Mesenchymal stem cell (in vitro differentiated cells and primary cell): ENCODE measurements around the gene BMERB1.

Experiments
- DNase-seq: peaks from one replicate; pipeline ENCODE4 v3.0.0-alpha.2; 2013
- H2AFZ ChIP-seq: one replicate; pipeline ENCODE4 v1.6.1; 2013; ENCODE audit warnings: low read depth, mild to moderate bottlenecking, control low read depth, inconsistent platforms, low read length, moderate library complexity
- H2AK5ac ChIP-seq: 2 replicates; pipeline ENCODE4 v1.6.1; 2013; ENCODE audit warnings: low read length, moderate library complexity, mild to moderate bottlenecking, inconsistent platforms; ENCODE audit not compliant: severe bottlenecking
- H2BK120ac ChIP-seq: one replicate; pipeline ENCODE4 v1.6.1; 2013; ENCODE audit warnings: low read depth, mild to moderate bottlenecking, inconsistent platforms, low read length, moderate library complexity
- H2BK12ac ChIP-seq, 2 experiments: one replicate each; pipeline ENCODE4 v1.6.1; 2013; ENCODE audit warnings: inconsistent platforms in 2 of 2, low read length in 2 of 2, mild to moderate bottlenecking in 2 of 2, moderate library complexity in 2 of 2, control low read depth in 1 of 2
- H2BK15ac ChIP-seq: one replicate; pipeline ENCODE4 v1.6.1; 2013; ENCODE audit warnings: mild to moderate bottlenecking, low read depth, inconsistent platforms; ENCODE audit not compliant: poor library complexity, severe bottlenecking
- H2BK5ac ChIP-seq: 2 replicates; pipeline ENCODE4 v1.6.1; 2013; ENCODE audit warnings: low read depth, mild to moderate bottlenecking, low read length, control low read depth, inconsistent platforms; ENCODE audit not compliant: poor library complexity, severe bottlenecking
- H3K14ac ChIP-seq, 2 experiments: one replicate each; pipeline ENCODE4 v1.6.1; 2013; ENCODE audit warnings: inconsistent platforms in 2 of 2, low read length in 2 of 2, control low read depth in 1 of 2, mild to moderate bottlenecking in 1 of 2, moderate library complexity in 1 of 2
- H3K18ac ChIP-seq, 2 experiments: one replicate each; pipeline ENCODE4 v1.6.1; 2013; ENCODE audit warnings: inconsistent platforms in 2 of 2, low read length in 2 of 2, control low read depth in 1 of 2, low read depth in 1 of 2, mild to moderate bottlenecking in 1 of 2
- H3K23ac ChIP-seq, 2 experiments: one replicate each; pipeline ENCODE4 v1.6.1; 2013; ENCODE audit warnings: inconsistent platforms in 2 of 2, low read length in 2 of 2, mild to moderate bottlenecking in 2 of 2, moderate library complexity in 2 of 2, control low read depth in 1 of 2
- H3K27ac ChIP-seq: 2 replicates; pipeline ENCODE4 v1.5.1; 2013; ENCODE audit warnings: mild to moderate bottlenecking, moderate library complexity, low read length, control low read depth, inconsistent platforms; ENCODE audit not compliant: poor library complexity, severe bottlenecking
- H3K27me3 ChIP-seq, 2 experiments: 2 replicates each; pipeline versions ENCODE4 v1.6.1 to v1.7.0; 2013; ENCODE audit warnings: low read length in 2 of 2, mild to moderate bottlenecking in 2 of 2, moderate library complexity in 2 of 2, control low read depth in 1 of 2, inconsistent platforms in 1 of 2; ENCODE audit not compliant: control insufficient read depth in 1 of 2, insufficient read depth in 1 of 2
- H3K36me3 ChIP-seq, 2 experiments: 2 replicates each; pipeline versions ENCODE4 v1.6.1 to v1.7.0; 2013; ENCODE audit warnings: low read length in 2 of 2, control low read depth in 1 of 2, inconsistent platforms in 1 of 2, low read depth in 1 of 2, mild to moderate bottlenecking in 1 of 2; ENCODE audit not compliant: insufficient read depth in 2 of 2, control insufficient read depth in 1 of 2
- H3K4ac ChIP-seq, 2 experiments: one replicate each; pipeline ENCODE4 v1.6.1; 2013; ENCODE audit warnings: inconsistent platforms in 2 of 2, low read length in 2 of 2, mild to moderate bottlenecking in 2 of 2, moderate library complexity in 2 of 2, control low read depth in 1 of 2, low read depth in 1 of 2
- H3K4me1 ChIP-seq: 2 replicates; pipeline ENCODE4 v1.6.1; 2013; ENCODE audit warnings: low read depth, low read length, control low read depth; ENCODE audit not compliant: control insufficient read depth, insufficient read depth
- H3K4me2 ChIP-seq: 2 replicates; pipeline ENCODE4 v1.6.1; 2013; ENCODE audit warnings: low read length, mild to moderate bottlenecking, inconsistent platforms; ENCODE audit not compliant: poor library complexity, severe bottlenecking
- H3K4me3 ChIP-seq, 2 experiments: 2 replicates each; pipeline versions ENCODE4 v1.5.1 to v1.7.0; 2013; ENCODE audit warnings: low read length in 2 of 2, mild to moderate bottlenecking in 2 of 2, control low read depth in 1 of 2, low read depth in 1 of 2; ENCODE audit not compliant: insufficient read depth in 1 of 2
- H3K79me1 ChIP-seq: replicated peaks from 2 replicates; pipeline ENCODE4 v1.6.1; 2013; ENCODE audit warnings: mild to moderate bottlenecking, control low read depth, low read length, inconsistent platforms; ENCODE audit not compliant: poor library complexity, severe bottlenecking
- H3K9ac ChIP-seq: 2 replicates; pipeline ENCODE4 v1.7.0; 2013; ENCODE audit warnings: mild to moderate bottlenecking, low read length, moderate library complexity
- H3K9me3 ChIP-seq: 2 replicates; pipeline ENCODE4 v1.7.0; 2013; ENCODE audit warnings: mild to moderate bottlenecking, low read length; ENCODE audit not compliant: control insufficient read depth
- H4K8ac ChIP-seq: one replicate; pipeline ENCODE4 v1.6.1; 2013; ENCODE audit warnings: inconsistent platforms, mild to moderate bottlenecking, low read length, moderate library complexity
- H4K91ac ChIP-seq: one replicate; pipeline ENCODE4 v1.6.1; 2013; ENCODE audit warnings: mild to moderate bottlenecking, low read length, inconsistent platforms
- whole genome bisulfite sequencing: methylation state at CpG from one replicate; pipeline ENCODE4 v1.1.7; 2013; ENCODE audit warnings: mixed read lengths; 5-methylcytosine and 5-hydroxymethylcytosine counted together

The BMERB1 gene

DNA sequence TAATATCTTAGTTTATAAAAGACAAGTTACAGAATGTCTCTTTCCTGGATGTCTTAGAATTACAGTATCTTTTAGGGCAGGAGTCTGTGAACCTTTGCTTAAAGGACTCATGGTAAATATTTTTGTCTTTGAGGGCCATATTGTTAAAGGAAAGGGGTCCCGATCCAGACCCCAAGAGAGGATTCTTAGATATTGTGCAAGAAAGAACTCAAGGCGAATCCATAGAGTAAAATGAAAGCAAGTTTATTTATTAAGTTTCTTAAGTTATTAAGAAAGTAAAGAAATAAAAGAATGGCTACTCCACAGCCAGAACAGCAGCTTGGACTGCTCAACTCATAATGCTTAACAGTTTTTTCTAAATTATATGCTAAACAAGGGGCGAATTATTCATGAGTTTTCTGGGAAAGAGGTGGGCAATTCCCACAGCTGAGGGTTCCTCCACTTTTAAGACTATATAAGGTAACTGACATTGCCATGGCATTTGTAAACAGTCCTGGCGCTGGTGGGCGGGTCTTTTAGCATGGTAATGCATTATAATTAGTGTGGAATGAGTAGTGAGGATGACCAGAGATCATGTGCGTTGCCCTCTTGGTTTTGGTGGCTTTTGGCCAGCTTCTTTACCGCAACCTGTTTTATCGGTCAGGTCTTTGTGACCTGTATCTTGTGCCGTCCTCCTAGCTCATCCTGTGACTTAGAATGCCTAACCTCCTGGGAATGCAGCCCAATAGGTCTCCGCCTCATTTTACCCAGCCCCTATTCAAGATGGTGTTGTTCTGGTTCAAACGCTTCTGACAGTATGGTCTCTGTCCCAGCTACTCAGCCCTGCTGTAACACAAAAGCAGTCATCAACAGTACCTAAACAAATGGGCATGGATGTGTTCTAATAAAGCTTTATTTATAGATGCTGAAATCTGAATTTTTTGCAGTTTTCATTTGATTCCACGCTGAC is 53.2 kb downstream of the BMERB1 start:
- H3K9ac ChIP-seq: no peak overlapping the region
- H3K14ac ChIP-seq: no peak overlapping the region
- peak overlapping the region; percentile 78 for H4K91ac ChIP-seq
- H2BK120ac ChIP-seq: no peak overlapping the region
- H3K18ac ChIP-seq: peak overlapping the region; percentile 28 to 77
- H3K9me3 ChIP-seq: no peaks in the 10 kb centered on the region
- no peak overlapping the region for H2BK5ac ChIP-seq
- DNase-seq: peak; percentile 46
- peaks cover 0 to 45% of the 10 kb centered on the region in 2 experiments for H3K36me3 ChIP-seq
- H3K23ac ChIP-seq: no peak overlapping the region
- H3K79me1 ChIP-seq: peaks cover 46% of the 10 kb centered on the region
- H3K4me1 ChIP-seq: peaks cover 7% of the 10 kb centered on the region
- H3K27me3 ChIP-seq: no peaks in the 10 kb centered on the region
- no peak overlapping the region for H3K4me3 ChIP-seq
- no peak overlapping the region for H3K27ac ChIP-seq
- no peak overlapping the region for H2BK15ac ChIP-seq
- H3K4ac ChIP-seq: peak overlapping the region in 1 of 2 experiments; percentile 71
- peak overlapping the region; percentile 24 for H4K8ac ChIP-seq
- 92% methylated on average over 10 of the region's 12 CpGs for WGBS
- H2AK5ac ChIP-seq: peak overlapping the region; percentile 27
- peak overlapping the region in 1 of 2 experiments; percentile 49 for H2BK12ac ChIP-seq
- H2AFZ ChIP-seq: no peak overlapping the region
- no peak overlapping the region for H3K4me2 ChIP-seq

DNA sequence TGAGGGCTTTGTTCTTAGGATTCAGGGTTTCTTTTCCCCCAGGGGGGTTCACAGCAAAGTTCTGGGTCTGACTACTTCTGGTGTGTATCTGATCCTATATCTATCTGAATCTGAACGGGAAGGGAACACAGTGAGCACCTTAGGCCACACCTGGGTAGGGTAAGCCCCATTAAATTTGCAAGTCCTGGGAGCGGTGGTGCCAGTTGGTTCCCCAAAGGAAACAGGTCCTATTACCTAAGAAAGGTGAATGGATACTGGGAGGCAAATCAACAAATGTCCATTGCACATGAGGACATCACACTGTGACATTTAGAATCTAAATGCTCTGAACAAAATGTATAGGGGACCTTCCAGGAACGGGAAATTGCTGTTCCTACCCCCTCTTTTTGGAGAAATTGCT is 54.6 kb downstream of the BMERB1 start:
- Histone ChIP-seq H2BK120ac (peak overlapping the region; percentile 50), H3K23ac (no peak overlapping the region), H3K14ac (peak overlapping the region in 1 of 2 experiments; percentile 16), H3K27ac (peak overlapping the region; percentile 77), H3K9me3 (no peaks in the 10 kb centered on the region), H4K91ac (no peak overlapping the region), H4K8ac (peak overlapping the region; percentile 62), H3K79me1 (peaks cover 45% of the 10 kb centered on the region), H3K4me2 (peak overlapping the region; percentile 13), H3K36me3 (peaks cover 0 to 35% of the 10 kb centered on the region in 2 experiments), H3K4me3 (peak overlapping the region in 1 of 2 experiments; percentile 59), H2AFZ (no peak overlapping the region), H3K9ac (peak overlapping the region; percentile 78), H3K4ac (peak overlapping the region in 1 of 2 experiments; percentile 60), H2BK15ac (no peak overlapping the region), H3K4me1 (peaks cover 9% of the 10 kb centered on the region), H3K18ac (peak overlapping the region; percentile 28 to 71), H2AK5ac (peak overlapping the region; percentile 86), H2BK12ac (peak overlapping the region; percentile 70 to 75), H3K27me3 (no peaks in the 10 kb centered on the region), H2BK5ac (no peak overlapping the region)
- no peak for DNase-seq
- 75% methylated on average over 3 of the region's 3 CpGs for WGBS

DNA sequence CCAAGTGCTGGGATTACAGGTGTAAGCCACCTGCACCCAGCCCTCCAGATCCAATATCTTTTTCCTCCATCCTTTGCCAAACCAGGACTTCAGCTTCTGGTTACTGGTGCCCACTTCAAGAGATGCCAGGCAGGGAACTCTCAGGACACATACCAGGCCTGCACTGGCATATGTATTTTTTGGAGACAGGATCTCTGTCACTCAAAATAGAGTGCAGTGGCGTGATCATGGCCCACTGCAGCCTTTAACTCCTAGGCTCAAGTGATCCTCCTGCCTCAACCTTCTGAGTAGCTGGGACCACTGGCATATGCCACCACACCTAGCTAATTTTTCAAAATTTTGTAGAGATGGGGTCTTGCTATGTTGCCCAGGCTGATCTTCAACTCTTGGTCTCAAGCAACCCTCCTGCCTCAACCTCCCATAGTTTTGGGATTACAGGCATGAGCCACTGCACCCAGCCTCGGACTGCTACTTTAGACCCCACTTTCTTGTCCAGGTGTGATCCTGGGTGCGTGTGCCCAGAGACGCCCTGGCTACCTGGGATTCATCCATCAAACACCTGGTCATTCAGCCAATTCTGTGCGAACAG is 55.8 kb downstream of the BMERB1 start:
- Histone ChIP-seq H3K4me3 (peak overlapping the region in 1 of 2 experiments; percentile 46), H2BK5ac (no peak overlapping the region), H3K79me1 (peaks cover 38% of the 10 kb centered on the region), H3K23ac (no peak overlapping the region), H2BK12ac (peak overlapping the region; percentile 37 to 82), H2BK120ac (no peak overlapping the region), H2BK15ac (peak overlapping the region; percentile 73), H3K36me3 (peaks cover 0 to 26% of the 10 kb centered on the region in 2 experiments), H3K9me3 (no peaks in the 10 kb centered on the region), H2AFZ (no peak overlapping the region), H3K14ac (no peak overlapping the region), H3K27me3 (no peaks in the 10 kb centered on the region), H2AK5ac (no peak overlapping the region), H3K4ac (peak overlapping the region in 1 of 2 experiments; percentile 6), H4K91ac (peak overlapping the region; percentile 43), H3K27ac (no peak overlapping the region), H3K9ac (peak overlapping the region; percentile 78), H3K18ac (peak overlapping the region; percentile 37 to 63), H4K8ac (peak overlapping the region; percentile 19), H3K4me1 (peaks cover 9% of the 10 kb centered on the region), H3K4me2 (no peak overlapping the region)
- DNase-seq: no peak
- WGBS: 96% methylated on average over 5 of the region's 5 CpGs

DNA sequence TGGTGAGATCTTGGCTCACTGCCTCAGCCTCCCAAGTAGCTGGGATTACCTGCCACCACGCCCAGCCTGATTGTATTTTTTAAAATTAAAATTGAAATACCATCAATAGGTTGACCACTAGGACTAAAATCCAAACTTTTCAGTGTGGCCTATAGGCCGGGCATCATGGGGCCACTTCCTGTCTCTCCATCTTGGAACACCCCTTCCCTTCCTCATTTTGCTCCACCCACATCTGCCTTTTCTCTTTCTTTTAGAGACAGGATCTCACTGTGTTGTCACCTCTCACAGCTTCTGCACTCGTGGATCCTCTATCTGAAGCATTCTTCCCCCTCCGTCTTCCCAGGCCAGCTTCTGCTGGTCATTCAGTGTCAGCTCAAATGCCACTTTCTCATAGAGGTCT is 57.0 kb downstream of the BMERB1 start:
- DNase-seq: no peak
- Histone ChIP-seq H3K4me3 (no peak overlapping the region), H3K23ac (peak overlapping the region in 1 of 2 experiments; percentile 15), H4K91ac (no peak overlapping the region), H3K4ac (no peak overlapping the region), H3K18ac (peak overlapping the region in 1 of 2 experiments; percentile 48), H2BK120ac (no peak overlapping the region), H3K79me1 (peaks cover 37% of the 10 kb centered on the region), H3K36me3 (peaks cover 0 to 18% of the 10 kb centered on the region in 2 experiments), H3K14ac (no peak overlapping the region), H2BK5ac (no peak overlapping the region), H2BK12ac (peak overlapping the region in 1 of 2 experiments; percentile 37), H3K9me3 (no peaks in the 10 kb centered on the region), H3K4me1 (peaks cover 9% of the 10 kb centered on the region), H3K27ac (no peak overlapping the region), H2AK5ac (no peak overlapping the region), H3K9ac (no peak overlapping the region), H3K4me2 (no peak overlapping the region), H3K27me3 (no peaks in the 10 kb centered on the region), H2AFZ (no peak overlapping the region), H2BK15ac (no peak overlapping the region), H4K8ac (no peak overlapping the region)
- WGBS: 83% methylated on average over 3 of the region's 4 CpGs
